Cardiac muscle cell (in vitro differentiated cells and primary cell): Measurements from ENCODE around the gene GATA2. TPM values are rescaled to one million over a fixed set of nuclear protein-coding genes. Genes with fewer than 3 reads are reported as not detected.

Source experiments
- DNase-seq, 2 donors: peaks; one replicate each; pipeline versions ENCODE4 v3.0.0 to v3.0.0-alpha.2; 2010 to 2017; ENCODE audit warnings: low read depth in 1 of 2, low spot score in 1 of 2
- H3K27ac ChIP-seq: fragments of 200-600 bp; sonication (generic); 2 replicates; pipeline ENCODE4 v1.5.1; 2016
- H3K27me3 ChIP-seq: fragments of 200-600 bp; sonication (generic); 2 replicates; pipeline ENCODE4 v1.6.0; 2016; ENCODE audit warnings: control low read depth
- H3K36me3 ChIP-seq: fragments of 200-600 bp; sonication (generic); 2 replicates; pipeline ENCODE4 v1.5.1; 2016; ENCODE audit warnings: control low read depth
- H3K4me1 ChIP-seq: fragments of 200-600 bp; sonication (generic); 2 replicates; pipeline ENCODE4 v1.8.1; 2017; ENCODE audit warnings: low read depth, mild to moderate bottlenecking, mixed run types
- H3K4me3 ChIP-seq: fragments of 200-600 bp; sonication (generic); 2 replicates; pipeline ENCODE4 v1.5.1; 2016; ENCODE audit warnings: mild to moderate bottlenecking
- H3K9me3 ChIP-seq: fragments of 200-600 bp; sonication (generic); 2 replicates; pipeline ENCODE4 v1.5.1; 2017; ENCODE audit warnings: low read depth, mild to moderate bottlenecking, control low read depth
- CTCF ChIP-seq: IDR thresholded peaks from 2 replicates; pipeline ENCODE4 v1.5.1; 2012; ENCODE audit warnings: low read depth, mild to moderate bottlenecking, low read length
- polyA plus RNA-seq: library from polyadenylated mRNA; unstranded; fragments of >200 nt; fragmentation: Nextera tagmentation; extraction: Ambion mirVana; gene quantifications from 2 replicates; pipeline ENCODE4 v1.2.1, GENCODE V29; 2016
- total RNA-seq: library from RNA; depleted of rRNA; stranded (reverse); fragments of >200 nt; gene quantifications from 2 replicates; pipeline ENCODE4 v1.2.3, GENCODE V29; 2016

The GATA2 gene
- total and polyA plus RNA-seq, 2 experiments from 2014 or later = 15.2 to 18.3 TPM

DNA sequence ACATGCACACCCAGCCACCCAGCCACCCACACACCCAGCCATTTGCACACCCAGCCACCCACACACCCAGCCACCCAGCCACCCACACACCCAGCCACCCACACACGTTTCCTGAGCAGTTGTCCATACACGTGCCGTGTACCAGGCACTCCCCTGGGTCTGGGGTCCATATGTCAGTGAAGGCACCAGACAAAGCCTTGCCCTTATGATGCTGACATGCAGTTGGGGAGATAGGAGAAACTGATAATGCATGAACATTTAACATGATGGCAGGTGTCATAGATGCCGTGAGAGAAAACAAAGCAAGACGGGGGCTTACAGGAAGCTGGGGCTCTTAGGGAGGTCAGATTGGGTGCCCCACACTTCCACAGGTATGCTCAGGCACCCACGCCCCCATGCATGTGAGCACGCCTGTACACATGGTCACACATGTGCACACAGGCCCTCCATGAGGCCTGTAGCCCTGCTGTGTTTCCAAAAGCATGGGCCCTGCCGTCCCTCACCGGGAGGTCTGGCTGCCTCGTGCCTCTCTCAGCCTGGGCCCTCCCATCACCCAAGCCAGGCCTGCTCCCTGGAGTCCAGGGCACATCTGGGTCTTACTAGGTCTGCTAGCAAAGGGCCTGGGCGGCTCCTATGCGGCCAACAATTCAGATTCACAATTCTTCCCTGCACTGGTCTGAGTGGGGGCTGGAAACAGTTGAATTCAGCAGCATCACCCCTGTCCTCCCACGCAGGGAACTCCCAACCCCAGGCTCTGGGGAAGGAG is 22.7 kb downstream of the GATA2 start:
- Histone ChIP-seq H3K27me3 (peaks cover 35% of the 10 kb centered on the region), H3K4me3 (no peak overlapping the region), H3K4me1 (no peaks in the 10 kb centered on the region), H3K9me3 (no peaks in the 10 kb centered on the region), H3K36me3 (no peaks in the 10 kb centered on the region), H3K27ac (no peak overlapping the region)
- DNase-seq = no peak
- TF ChIP-seq CTCF = no peak

DNA sequence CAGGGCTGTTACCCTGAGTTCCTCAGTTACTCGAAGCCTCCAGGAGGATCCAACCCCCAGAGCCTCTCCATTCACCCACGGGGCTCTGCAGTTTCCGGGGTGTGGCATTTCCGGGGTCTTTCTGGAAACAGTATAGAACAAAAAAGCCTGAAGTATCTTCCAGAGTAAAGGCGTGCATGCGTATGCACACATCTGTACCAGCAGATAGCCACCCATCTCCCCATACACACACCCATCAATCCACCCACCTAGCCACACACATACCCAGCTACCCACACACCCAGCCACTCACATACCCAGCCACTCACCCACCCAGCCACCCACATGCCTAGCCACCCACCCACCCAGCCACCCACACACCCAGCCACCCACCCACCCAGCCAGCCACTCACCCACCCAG is 23.4 kb downstream of the GATA2 start:
- no peak overlapping the region for H3K4me3 ChIP-seq
- no peaks in the 10 kb centered on the region for H3K9me3 ChIP-seq
- no peak for TF ChIP-seq CTCF
- H3K4me1 ChIP-seq = no peaks in the 10 kb centered on the region
- peaks cover 33% of the 10 kb centered on the region for H3K27me3 ChIP-seq
- no peaks in the 10 kb centered on the region for H3K36me3 ChIP-seq
- DNase-seq = no peak
- H3K27ac ChIP-seq = no peak overlapping the region

- peaks cover 27% of the 10 kb centered on the region for H3K27me3 ChIP-seq
- no peak overlapping the region for H3K27ac ChIP-seq
Measured at GRCh38 chr3:128468791-128469527, 24.0 kb downstream of the GATA2 start.

GRCh38 chr3:128468285-128468790 is 24.7 kb downstream of the GATA2 start:
- Histone ChIP-seq H3K27ac (no peak overlapping the region), H3K4me1 (no peaks in the 10 kb centered on the region), H3K36me3 (no peaks in the 10 kb centered on the region), H3K4me3 (no peak overlapping the region), H3K27me3 (peaks cover 21% of the 10 kb centered on the region), H3K9me3 (no peaks in the 10 kb centered on the region)
- TF ChIP-seq CTCF = no peak
- no peak for DNase-seq

More at GRCh38 chr3:128468791-128469527, 24.0 kb downstream of the GATA2 start:
- no peak for DNase-seq
- Histone ChIP-seq H3K4me3 (no peak overlapping the region), H3K4me1 (no peaks in the 10 kb centered on the region), H3K9me3 (no peaks in the 10 kb centered on the region), H3K36me3 (no peaks in the 10 kb centered on the region)
- no peak for TF ChIP-seq CTCF

DNA sequence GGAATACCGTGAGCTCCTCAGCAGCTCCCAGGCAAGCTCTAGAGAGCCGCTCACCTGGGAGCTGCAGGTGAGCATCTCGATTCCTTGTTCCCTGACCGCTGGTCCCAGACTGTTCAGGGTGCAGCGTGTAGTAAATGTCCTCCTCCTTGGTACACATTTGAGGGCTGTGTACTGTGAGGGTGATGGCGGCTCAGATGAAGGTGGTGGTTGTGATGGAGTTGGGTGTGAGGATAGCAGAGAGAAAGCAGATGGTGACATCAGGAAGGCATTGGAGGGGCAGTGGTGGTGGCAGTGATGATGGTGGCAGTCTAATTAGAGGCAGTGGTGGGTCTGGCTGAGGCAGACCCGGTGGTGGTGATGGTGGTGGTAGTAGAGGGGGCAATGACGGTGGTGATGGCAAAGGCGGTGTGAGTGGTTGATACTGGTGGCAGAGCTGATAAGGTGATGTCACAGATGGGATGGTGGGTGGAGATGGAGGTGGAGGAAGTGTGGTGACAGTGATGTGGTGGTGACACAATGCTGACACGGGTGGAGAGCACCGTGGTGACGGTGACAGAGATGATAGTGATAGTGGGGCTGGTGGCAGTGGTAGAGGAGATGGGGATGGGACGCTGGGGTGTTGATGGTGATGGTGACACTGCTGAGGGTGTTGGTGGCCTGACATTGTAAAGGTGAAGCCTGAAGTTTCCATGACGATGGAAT is 26.0 kb downstream of the GATA2 start, which contains the start of gene DNAJB8:
Gene DNAJB8, minus strand, starts transcription at position 51 of the 702 bp plus-strand sequence. CDS start 3,645 bp downstream, outside the sequence.
- Histone ChIP-seq H3K36me3 (no peaks in the 10 kb centered on the region), H3K4me1 (no peaks in the 10 kb centered on the region), H3K4me3 (no peak within 1 kb of the TSS), H3K27me3 (peaks cover 21% of the 10 kb centered on the region), H3K9me3 (no peaks in the 10 kb centered on the region), H3K27ac (no peak within 1 kb of the TSS)
- no peak for TF ChIP-seq CTCF
- no peak for DNase-seq
